Stimulated activated naive CD4-positive, alpha-beta T cell treated with Interleukin-2 at 50 U/mL for 16 hours (primary cell): ENCODE results near the gene OSTF1.

ENCODE experiments used
- DNase-seq: peaks from one replicate; lab custom pipeline; 2025; lab: John Stamatoyannopoulos, UW

The OSTF1 gene

DNA sequence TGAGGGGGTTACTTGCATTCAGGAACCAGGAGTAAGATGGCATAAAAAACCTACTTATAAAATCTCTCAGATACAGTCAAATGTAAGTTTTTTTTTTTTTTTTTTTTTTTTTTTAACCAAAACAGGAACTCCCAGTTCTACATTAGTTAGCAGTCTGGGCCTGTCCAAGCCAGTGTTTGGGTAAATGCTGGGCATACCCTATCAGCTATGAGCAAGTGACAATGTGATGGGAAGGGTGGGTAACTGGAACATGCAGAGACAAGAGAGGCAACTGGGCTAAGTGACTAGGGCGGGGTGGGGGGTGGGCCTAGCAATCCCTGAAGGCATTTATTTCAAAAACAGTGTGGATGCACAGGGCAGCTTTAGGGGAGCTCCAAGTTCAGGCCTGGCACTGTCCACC, 2.7 kb upstream of the OSTF1 start:
- DNase-seq: no peak

DNA sequence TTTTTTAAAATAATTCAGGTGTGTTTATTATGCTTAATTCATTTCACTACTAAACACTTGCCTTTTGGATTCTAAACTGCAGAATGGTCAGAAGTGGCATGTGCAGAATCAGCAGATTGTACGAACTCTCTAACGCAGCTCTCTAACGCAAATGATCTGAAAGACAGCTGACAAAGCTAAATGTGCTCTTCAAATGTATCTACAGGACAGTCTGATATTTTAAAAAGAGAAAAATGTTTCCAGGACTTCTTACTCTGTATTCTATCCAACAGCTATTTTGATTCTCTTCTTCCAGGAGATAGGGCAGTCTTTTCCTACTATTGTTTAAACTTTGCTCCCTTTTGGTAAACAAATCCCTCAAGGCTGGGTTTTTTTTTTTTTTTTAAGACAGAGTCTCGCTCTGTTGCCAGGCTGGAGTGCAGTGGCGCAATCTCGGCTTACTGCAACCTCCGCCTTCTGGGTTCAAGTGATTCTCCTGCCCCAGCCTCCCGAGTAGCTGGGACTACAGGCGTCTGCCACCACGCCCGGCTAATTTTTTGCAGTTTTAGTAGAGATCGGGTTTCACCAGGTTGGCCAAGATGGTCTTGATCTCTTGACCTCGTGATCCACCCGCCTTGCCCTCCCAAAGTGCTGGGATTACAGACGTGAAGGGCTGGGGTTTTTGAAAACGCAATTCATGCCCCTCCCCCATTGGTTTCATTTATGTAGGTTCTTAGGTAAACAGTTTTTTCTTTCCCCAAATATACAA, 1.6 kb upstream of the OSTF1 start:
- DNase-seq: no peak

DNA sequence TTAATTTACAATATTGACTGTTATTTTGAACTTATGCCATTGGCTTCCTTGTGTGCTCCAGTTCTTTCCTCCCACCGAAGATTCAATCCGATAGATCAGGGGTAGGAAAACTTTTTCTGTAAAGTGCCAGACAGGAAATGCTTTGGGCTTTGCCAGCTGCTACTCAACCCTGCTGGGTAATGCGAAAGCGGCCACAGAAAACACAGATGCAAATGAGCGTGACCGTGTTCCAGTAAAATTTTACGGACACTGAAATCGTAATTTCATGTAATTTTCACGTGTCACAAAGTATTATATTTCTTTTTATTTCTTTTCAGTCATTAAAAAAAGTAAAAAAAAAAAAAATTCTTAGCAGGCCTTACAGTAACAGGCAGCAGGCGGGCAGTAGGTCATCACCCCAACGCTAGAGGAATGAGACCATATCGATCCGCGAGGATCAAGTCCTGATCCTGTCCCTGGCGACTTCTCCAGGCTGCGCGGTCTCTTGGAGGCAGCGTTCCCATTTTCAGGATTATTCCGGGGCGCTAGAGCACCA, 958 bp upstream of the OSTF1 start:
- DNase-seq: peak; percentile 38

DNA sequence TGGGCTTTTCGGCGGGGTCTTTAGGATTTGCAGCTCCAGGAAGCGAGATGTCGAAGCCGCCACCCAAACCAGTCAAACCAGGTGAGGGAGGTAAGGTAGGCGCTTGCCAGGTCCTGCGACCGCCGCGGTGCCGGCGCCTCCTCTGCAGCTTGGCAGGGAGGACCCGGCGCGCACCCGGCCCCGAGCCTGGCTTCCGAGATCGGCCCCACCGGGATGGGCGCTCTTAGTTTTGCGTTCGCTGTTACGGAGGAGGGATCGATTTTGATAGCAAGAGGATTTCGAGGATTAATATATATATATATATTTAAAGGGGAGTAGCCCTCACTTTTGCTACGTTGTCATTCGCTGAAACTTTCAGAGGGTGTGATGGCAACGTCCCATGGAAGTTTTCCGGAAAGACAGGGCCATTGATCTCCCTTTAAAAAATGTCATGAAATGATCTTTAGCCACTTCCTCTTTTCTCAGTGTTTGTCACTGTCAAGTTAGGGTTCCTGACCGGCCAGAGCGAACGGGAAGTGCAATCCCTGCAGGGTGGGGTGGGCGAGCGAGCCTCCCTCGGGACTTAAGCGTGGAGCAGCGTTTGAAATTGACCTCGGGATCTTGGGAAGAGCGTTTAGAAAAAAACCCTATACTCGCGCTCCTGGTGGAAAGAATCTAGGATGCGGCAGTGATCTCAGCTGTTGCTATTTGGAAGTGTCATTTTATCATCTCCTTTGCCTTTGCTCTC, 495 bp downstream of the OSTF1 start:
- DNase-seq: peak; percentile 58

DNA sequence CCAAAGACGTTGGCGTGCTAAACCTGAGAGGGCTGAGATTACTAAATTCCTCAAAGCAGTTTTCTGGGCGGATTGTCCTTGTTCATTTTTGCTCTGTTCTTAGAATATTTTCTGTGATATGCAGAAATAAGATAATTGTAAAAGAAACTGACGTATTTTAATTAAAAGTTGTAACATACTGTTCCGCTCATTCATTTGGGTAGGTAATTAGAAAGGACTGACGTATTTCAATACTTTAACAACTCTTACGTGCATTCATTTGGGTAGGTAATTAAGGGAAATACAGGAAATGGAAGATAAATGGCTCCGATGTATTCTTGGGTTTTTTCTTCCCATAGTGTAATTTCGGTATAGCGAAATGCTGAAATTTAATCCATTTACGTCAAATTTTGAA, 1.1 kb downstream of the OSTF1 start:
- DNase-seq: no peak

DNA sequence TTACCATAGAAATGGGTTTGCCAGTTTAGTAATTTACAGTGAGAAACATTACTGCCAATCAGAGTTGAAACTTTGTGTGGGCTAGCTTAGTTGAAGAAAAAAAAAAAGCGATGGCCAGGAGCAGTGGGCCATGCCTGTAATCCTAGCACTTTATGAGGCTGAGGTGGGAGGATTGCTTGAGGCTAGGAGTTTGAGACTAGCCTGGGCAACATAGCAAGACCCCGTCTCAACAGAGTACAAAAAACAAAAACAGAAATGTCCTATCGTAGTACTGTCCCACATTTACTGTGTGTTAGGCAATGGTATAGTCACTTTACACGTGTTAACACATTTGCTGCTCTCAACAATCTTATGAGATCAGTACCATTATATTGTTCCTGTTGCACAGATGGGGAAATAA, 2.3 kb downstream of the OSTF1 start:
- DNase-seq: no peak

DNA sequence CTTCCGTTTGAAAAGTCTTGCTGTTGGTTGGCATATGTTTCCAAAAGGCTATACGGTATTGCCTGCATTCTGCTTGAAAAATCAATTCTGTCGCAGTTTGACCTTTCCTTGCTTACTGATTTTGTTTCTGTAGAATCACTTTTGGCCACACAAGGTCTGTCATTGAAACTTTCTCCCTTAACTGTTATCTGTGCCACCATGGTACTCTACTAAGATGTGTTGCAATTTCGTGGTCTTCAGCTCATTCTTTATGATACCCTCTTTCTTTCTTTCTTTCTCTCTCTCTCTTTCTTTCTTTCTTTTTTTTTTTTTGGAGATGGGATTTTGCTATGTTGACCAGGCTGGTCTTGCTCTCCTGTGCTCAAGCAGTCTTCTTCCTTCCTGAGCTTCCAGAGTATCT, 4.5 kb downstream of the OSTF1 start:
- DNase-seq: no peak

DNA sequence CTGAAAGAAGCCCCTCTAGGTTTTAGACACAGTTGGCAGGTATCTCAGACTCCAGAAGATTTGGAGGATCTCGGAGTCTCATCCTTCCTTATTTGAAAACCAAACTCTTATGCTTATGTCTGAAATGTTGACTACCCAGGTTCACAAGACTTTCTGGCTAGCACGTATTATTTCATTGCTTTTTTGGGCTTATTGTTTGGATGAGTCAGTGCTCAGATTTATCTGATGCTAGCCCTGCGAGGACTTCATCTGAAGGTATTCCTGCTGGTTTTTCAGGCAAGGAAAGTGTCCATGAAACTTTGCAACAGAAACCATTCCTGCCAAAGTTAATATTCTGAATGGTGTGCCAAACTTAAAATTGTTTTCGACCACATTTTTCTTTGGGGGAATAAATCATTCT, 8.5 kb downstream of the OSTF1 start:
- no peak for DNase-seq

DNA sequence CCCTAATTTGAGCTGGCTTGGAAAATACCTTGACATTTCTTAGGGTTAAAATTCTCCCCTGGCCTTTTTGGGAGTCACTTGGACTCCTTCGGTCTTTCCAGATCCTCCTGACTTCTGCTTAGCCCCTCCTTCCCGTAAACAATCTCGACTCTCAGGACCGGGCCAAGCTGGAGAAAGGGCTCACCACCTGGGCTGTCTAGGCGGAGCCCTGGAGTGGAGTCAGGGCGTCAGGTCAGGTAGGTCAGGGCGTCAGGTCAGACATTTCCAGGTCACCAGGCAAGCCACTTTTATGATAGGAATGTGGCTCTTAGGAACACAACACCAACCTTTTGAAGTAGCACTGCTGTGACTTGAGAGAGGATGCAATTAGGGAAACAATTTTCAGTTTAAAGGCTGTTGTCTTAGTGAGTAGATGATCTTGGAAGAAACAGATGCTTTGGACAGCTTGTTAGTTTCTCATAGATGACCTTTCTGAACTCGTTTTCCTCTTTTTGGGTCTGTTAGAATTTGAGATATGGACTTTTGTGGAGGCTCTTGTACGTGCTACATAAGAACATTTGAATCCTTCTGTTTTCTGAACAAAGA, 12.8 kb downstream of the OSTF1 start:
- DNase-seq: no peak

DNA sequence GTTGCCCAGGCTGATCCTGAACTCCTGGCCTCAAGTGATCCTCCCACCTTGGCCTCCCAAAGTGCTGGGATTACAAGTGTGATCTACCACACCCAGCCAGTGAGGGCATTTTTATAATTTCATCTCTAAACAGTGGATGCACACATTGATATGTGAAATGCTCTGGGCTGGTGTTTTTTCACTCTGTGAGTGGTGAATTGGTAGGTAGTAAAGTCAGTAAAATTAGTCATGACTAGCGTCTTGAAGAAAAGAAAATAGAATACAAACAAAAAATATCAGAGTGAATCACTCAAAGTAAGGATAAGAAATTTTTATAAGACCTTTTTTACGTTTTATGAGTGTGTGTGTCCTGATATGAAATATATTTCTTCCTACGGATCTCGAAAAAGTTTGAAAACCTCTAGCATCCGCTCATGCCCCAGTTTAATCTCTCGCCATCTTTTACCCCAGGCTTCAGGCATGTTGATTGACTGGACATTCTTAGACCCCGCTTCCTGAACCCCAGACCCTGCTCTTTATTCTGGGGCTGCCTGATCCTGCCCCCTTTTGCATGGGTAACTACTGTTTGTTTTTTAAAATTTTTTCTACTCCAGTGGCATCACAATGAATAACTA, 14.0 kb downstream of the OSTF1 start:
- no peak for DNase-seq

DNA sequence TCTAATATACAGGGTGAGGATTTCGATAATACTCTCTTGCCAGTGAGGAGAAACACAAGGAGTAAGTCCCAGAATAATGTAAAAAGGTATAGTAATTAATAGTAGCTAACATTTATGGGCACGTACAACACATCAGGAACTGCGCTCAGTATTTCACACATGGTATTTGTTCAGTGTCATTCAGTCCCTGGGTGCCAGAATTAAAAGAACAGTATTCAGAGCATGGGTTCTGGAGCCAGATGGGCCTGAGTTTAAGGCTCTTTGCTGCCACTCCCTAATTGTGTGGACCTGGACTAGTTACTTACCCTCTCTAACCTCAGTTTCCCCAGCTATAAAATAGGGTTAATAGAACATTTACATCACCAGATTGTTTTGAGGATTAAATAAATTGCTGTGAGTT, 16.3 kb downstream of the OSTF1 start:
- DNase-seq: no peak

DNA sequence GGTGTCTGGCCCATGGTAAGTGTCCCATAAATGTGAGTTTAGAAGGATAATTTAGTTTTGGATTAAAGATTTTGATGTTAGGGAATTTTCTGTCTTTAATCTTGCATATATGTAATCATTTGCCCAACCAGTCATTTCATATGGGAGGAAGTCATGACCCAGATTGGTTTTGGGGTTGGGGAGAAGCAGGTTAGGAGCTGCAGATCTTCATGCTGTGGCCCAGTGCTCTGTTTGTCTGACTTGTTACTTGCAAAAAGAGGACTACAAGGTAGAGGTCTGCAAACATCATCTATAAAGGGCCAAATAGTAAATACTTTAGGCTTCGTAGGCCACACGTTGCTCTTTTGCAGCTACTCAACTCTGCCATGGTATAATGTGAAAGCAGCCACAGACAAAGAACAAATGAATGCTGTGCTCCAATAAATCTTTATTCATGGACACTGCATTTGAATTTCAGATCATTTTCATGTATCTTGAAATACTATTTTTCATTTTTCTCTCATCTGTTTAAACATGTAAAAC, 16.8 kb downstream of the OSTF1 start:
- no peak for DNase-seq

DNA sequence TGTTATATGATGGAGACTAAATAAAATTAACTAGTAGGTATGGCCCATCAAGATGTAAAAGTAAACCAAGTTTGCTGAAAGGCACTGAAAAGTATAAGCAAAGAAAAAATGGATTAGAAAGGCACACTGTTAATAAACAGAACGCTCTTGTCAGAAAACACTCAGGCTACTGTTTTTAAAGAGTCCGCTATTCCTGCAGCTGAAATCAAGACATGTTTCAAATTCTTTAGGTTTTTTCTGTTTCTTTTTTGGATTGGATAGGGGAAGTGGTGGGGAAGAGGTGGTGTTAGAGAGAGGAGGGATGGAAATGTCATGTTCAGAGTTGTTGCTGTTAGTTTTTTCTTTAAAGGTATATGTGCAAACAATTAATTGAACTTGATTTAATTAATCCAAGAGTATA, 17.5 kb downstream of the OSTF1 start:
- DNase-seq: no peak

DNA sequence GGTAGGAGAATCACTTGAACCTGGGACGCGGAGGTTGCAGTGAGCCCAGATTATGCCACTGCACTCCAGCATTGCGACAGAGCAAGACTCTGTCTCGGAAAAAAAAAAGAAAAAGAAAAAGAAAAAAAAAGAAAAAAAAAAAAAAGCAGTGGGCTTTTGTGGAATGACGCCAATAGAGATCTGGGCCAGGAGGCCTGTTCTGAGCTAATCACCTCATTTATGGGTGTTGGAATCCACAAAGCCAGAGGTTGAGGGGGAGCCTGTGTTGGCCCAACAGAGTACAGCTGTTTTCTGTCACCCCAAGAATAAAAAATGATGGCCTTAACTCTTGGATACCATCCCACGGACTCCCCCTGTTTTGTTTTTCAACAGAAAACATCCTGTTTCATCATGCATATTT, 18.5 kb downstream of the OSTF1 start:
- DNase-seq: no peak

DNA sequence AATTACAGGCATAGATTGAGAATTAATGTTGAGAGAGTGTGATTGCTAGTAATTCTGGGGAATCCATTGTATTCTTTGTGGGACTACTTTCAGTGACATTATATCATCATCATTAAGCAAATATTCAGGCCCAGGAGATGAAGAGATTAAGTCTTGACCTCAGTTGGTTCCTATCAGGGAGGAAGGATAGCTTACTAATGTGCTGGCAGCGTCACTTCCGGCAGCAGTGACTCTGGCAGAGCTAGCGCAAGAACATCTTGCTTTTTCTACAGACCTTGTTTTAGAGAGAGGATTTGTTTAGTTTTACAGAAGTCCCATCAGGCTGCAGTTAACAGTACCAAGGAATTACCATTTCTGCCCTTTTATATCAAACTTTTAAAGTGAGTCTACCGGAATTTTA, 20.3 kb downstream of the OSTF1 start:
- no peak for DNase-seq

DNA sequence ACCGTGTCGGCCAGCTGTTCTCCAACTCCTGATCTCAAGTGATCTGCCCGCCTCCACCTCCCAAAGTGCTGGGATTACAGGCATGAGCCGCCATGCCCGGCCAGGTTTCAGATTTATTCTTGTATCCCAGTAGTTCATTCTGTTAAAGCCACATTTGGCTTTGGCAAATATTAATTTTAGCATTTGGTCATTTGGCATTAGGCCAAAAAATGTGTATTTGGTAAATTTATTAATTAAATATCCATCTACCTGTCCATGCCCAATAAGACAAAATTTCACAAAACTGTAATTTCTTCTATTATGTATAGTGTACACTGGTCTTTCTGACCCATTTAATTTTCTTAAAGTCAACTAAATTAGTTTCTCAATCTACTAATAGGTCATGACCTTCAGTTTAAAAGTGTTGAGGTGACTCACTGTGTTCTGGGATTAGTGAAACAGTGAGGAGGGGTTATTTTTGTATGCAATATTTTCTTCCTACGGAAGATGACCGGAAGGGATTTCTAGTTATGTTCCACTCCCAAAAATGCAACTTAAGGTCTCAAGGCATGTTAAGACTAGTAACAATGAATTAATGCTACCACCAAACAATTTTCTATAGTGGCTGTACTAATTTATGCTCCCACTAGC, 21.0 kb downstream of the OSTF1 start:
- DNase-seq: no peak

DNA sequence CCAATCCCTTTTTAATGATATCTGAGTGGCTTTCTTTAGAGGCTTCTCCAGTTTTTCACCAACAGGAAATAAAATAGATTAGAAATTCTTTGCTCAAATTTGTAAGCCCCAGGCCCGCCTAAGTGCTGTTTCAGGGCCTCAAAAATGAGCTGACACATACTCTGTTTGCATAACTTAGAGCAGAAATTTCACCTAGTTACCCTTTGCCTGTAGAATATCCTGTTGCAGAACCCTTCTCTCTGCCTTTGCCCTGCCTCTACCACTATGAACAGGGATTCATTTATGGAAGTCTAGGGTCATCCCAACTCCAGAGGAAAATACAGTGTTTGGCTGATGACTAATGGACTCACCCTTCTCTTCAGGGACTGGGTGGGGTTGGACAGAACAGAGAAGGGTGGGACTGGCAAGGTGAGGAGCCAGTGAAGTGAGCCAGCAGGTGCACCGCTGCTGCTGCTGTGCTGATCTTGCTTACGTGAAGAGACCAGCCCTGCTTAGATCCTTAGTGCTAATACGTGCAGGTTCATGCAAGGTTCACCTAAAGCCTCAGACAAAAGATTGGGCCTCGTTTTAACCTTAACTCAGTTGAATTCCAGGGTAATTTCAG, 22.8 kb downstream of the OSTF1 start:
- no peak for DNase-seq

DNA sequence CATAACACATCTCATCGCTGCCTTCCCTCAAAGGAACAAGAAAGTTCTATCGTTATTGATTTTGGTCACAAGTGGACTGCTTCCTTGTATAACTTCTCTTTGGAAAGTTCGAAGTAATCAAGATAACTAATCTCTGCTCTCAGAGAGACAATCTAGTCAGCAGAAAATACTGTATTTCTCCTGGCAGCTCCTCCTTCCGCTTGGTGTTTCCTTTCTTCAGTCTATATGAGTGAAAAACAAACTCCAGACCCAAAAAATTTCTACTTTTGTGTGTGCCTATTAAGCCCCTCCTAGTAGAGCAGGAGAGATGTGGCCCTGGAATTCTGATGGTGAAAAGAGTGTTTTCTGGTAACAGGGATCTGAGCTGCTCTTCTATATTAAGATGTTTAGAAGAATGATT, 24.5 kb downstream of the OSTF1 start:
- no peak for DNase-seq

DNA sequence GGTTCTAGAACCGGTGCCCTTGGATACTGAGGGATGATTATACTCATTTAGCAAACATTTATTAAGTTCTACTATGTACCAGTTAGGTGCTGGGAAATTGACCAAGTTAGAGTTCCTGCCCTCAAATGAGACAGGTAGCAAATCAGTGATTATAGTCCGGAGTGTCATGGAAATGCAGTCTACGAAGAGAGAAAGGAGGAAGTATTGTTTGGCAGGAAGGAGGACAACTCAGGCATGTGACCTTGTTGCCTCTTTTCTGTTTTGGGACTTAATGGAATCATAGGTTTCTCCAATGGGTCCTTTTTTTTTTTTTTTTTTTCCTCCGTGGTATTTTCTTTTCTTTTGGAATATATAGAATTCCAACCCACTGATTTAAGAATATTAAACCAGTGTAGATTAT, 28.0 kb downstream of the OSTF1 start:
- no peak for DNase-seq

DNA sequence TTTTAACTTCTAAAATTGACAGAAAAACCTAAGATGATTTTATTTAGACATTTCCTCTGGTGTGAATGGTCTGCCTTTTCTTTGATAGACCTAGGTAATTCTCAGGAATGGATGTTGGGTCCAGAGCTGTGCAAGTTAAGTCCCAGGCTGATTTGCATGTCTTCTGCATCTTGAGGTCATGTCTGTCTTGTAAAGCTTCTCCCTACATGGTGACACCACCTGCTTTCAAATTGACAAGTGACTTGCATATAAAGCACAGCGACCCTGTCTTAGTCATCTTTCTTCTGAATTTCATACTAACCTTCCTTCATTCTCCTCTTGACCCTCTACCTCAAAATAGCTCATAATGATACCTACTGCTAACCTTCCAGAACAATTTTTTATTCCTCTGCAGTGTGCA, 29.2 kb downstream of the OSTF1 start:
- no peak for DNase-seq

DNA sequence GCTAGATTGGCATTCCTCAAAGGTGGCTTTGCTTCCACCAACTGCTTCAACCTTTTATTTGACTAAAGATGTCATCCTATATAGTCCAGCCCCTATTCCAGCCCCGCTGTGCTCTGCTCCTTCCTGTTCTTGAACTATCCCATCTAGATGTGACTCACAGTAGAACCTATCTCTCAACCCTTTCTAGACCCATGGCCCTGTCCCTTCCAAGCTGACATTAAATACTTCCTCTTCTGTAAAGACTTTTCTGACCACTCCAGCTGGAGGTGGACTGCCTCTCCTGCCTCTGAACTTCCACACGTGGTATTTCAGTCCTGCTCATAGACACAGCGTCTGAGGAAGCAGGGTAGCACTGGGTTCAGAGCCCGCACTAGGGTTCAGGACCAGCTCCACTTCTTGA, 32.4 kb downstream of the OSTF1 start:
- DNase-seq: no peak
